DND-41 (cell line): ENCODE measurements around the gene SLC13A2.

Experiments
- EZH2 ChIP-seq: IDR thresholded peaks from 3 replicates; pipeline ENCODE4 v1.6.1; 2012; ENCODE audit warnings: borderline replicate concordance, low read depth, mild to moderate bottlenecking, moderate library complexity, low read length, inconsistent platforms; ENCODE audit not compliant: severe bottlenecking
- TF ChIP-seq, protein P1 (sequence below): IDR thresholded peaks from 2 replicates; pipeline ENCODE4 v1.5.1; 2012; ENCODE audit warnings: borderline replicate concordance, low read length, moderate library complexity, mild to moderate bottlenecking; ENCODE audit not compliant: poor library complexity, severe bottlenecking; ENCODE audit errors: extremely low read depth

DNA sequence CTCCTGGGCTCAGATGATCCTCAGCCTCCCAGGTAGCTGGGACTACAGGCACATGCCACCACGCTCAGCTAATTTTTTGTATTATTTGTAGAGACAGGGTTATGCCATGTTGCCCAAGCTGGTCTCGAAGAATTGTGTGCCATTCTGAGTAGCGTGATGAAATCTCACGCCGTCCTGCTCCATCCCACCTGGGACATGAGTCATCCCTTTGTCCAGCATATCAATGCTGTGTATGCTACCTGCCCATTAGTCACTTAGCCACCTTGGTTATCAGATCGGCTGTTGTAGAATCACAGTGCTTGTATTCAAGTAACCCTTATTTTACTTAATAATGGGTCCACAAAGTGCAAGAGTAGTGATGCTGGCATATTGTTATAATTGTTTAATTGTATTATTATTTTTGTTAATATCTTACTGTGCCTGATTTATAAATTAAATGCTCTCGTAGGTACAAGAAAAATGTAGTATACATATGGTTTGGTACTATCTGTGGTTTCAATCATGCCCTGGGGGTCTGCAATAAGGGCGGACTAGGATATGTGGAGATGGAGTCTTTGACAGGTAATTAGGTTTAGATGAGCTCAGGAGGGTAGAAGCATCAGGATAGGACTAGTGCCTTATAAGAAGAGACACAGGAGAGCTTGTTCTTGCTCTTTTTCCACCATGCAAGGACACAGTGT, 26.6 kb upstream of the SLC13A2 start:
- TF ChIP-seq, protein P1, sequence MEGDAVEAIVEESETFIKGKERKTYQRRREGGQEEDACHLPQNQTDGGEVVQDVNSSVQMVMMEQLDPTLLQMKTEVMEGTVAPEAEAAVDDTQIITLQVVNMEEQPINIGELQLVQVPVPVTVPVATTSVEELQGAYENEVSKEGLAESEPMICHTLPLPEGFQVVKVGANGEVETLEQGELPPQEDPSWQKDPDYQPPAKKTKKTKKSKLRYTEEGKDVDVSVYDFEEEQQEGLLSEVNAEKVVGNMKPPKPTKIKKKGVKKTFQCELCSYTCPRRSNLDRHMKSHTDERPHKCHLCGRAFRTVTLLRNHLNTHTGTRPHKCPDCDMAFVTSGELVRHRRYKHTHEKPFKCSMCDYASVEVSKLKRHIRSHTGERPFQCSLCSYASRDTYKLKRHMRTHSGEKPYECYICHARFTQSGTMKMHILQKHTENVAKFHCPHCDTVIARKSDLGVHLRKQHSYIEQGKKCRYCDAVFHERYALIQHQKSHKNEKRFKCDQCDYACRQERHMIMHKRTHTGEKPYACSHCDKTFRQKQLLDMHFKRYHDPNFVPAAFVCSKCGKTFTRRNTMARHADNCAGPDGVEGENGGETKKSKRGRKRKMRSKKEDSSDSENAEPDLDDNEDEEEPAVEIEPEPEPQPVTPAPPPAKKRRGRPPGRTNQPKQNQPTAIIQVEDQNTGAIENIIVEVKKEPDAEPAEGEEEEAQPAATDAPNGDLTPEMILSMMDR: no peak
- TF ChIP-seq EZH2: no peak
